Rectal smooth muscle tissue (tissue), 1 donor: Measurements from ENCODE around the gene OTUD6A.

Experiments
- H3K27ac ChIP-seq: one replicate; pipeline ENCODE4 v1.7.0; 2013; ENCODE audit warnings: low read depth, low read length, inconsistent platforms
- H3K27me3 ChIP-seq: one replicate; pipeline ENCODE4 v1.7.0; 2013; ENCODE audit warnings: low read length; ENCODE audit not compliant: control insufficient read depth, insufficient read depth
- H3K36me3 ChIP-seq: one replicate; pipeline ENCODE4 v1.7.0; 2013; ENCODE audit warnings: low read length; ENCODE audit not compliant: control insufficient read depth, insufficient read depth
- H3K4me1 ChIP-seq: one replicate; pipeline ENCODE4 v1.7.0; 2013; ENCODE audit warnings: low read length; ENCODE audit not compliant: control insufficient read depth, insufficient read depth
- H3K4me3 ChIP-seq: one replicate; pipeline ENCODE4 v1.7.0; 2013; ENCODE audit warnings: low read length
- H3K9ac ChIP-seq: one replicate; pipeline ENCODE4 v1.7.0; 2013; ENCODE audit warnings: low read length

The OTUD6A gene

DNA sequence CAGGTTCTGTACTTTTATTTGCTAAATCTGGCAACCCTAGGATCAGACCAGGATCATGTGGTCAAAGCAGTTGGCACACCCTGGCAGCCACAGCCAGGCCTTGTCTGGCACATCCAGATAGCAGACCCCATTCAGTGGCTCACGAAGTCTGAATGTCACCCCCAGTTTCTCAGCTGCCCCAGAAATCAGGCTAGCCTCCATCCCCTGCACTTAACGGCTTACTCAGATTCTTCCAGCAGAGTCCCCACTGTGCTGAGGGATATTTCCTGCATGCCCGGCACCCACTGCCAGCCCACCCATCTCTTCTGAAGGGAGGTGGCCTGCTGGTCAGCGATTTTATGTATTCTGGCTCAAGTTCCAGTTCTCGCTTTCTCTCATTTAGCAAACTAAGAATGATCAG lies 7.9 kb upstream of the OTUD6A start:
- Histone ChIP-seq H3K36me3 (no peaks in the 10 kb centered on the region), H3K27ac (no peak overlapping the region), H3K9ac (no peak overlapping the region), H3K27me3 (peaks cover 3% of the 10 kb centered on the region), H3K4me1 (no peaks in the 10 kb centered on the region), H3K4me3 (no peak overlapping the region)

DNA sequence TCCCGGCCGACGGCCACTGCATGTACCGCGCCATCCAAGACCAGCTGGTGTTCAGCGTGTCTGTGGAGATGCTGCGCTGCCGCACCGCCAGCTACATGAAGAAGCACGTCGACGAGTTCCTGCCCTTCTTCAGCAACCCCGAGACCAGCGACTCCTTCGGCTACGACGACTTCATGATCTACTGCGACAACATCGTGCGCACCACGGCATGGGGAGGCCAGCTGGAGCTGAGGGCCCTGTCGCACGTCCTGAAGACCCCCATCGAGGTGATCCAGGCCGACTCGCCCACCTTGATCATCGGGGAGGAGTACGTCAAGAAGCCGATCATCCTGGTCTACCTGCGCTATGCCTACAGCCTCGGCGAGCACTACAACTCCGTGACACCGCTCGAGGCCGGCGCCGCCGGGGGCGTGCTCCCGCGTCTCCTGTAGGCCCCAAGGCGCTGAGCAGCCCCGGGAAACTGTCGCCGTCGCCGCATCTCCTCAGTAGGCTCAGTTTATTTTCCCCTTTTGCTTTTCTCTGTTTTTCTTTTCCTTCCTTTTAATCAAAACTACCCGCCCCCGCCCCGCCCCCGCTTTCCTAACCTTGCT lies 799 bp downstream of the OTUD6A start:
- no peak overlapping the region for H3K4me3 ChIP-seq
- no peak overlapping the region for H3K9ac ChIP-seq
- no peak overlapping the region for H3K27ac ChIP-seq
- H3K27me3 ChIP-seq: peaks cover 6% of the 10 kb centered on the region
- H3K4me1 ChIP-seq: no peaks in the 10 kb centered on the region
- H3K36me3 ChIP-seq: no peaks in the 10 kb centered on the region

- Histone ChIP-seq H3K27me3 (peaks cover 6% of the 10 kb centered on the region), H3K36me3 (no peaks in the 10 kb centered on the region), H3K4me3 (no peak overlapping the region), H3K27ac (no peak overlapping the region), H3K4me1 (no peaks in the 10 kb centered on the region), H3K9ac (no peak overlapping the region)
Observed at GRCh38 chrX:70066646-70067045, 4.4 kb downstream of the OTUD6A start.

DNA sequence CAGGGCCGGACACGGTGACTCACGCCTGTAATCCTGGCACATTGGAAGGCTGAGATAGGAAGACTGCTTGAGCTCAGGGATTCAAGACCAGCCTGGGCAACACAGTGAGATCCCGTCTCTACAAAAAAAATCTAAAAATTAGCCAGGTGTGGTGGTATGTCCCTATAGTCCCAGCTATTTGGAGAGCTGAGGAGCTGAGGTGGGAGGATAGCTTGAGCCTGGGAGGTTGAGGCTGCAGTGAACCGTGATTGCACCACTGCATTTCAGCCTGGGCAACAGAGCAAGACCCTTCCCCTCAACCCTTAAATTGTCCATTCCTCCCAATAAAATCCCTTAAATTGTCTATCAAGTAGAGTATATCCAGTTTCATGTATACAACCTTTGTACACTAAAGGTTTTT lies 17.0 kb downstream of the OTUD6A start:
- Histone ChIP-seq H3K36me3 (no peaks in the 10 kb centered on the region), H3K4me1 (no peaks in the 10 kb centered on the region), H3K4me3 (no peak overlapping the region), H3K27ac (no peak overlapping the region), H3K9ac (no peak overlapping the region), H3K27me3 (no peaks in the 10 kb centered on the region)

DNA sequence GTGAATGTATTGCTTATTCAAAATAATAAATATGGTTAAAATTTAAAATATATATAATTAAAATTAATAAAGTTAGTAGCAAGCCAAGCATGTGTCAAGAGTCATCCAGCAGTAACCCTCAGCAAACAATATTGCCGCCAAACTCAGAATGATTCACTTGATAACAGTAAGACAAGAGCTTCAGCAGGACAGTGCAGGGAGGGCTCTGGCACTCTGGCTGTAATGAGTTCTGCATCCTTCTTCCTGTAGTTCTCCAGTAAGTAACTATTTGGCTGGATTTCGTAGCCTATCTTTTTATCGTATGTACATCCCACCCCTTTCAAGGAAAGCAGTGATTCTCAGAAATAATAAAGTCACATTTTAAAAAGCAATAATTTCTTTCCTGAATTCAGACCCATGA lies 17.6 kb downstream of the OTUD6A start:
- H3K9ac ChIP-seq: no peak overlapping the region
- no peaks in the 10 kb centered on the region for H3K36me3 ChIP-seq
- H3K27me3 ChIP-seq: no peaks in the 10 kb centered on the region
- no peaks in the 10 kb centered on the region for H3K4me1 ChIP-seq
- H3K27ac ChIP-seq: no peak overlapping the region
- H3K4me3 ChIP-seq: no peak overlapping the region

DNA sequence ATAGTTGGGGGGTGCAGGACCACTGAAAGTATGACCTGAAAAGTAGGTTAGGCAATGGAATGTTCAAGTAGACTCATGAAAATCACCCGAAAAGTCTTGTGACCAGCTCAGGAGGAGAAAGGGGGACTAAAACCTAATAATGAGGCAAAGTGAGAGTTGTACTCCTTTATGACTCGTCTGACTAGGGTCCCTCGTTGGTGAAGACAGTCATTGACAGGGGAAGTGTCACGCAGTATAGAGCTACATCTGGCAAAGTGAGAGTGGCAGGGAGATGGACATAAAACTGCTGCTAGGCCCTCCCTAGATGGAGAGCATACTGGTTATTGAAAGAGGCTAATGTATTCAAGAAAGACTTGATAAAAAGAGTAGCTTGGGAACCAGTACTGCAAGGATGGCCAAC lies 20.5 kb downstream of the OTUD6A start:
- Histone ChIP-seq H3K4me3 (no peak overlapping the region), H3K27me3 (no peaks in the 10 kb centered on the region), H3K4me1 (no peaks in the 10 kb centered on the region), H3K27ac (no peak overlapping the region), H3K9ac (no peak overlapping the region), H3K36me3 (no peaks in the 10 kb centered on the region)

DNA sequence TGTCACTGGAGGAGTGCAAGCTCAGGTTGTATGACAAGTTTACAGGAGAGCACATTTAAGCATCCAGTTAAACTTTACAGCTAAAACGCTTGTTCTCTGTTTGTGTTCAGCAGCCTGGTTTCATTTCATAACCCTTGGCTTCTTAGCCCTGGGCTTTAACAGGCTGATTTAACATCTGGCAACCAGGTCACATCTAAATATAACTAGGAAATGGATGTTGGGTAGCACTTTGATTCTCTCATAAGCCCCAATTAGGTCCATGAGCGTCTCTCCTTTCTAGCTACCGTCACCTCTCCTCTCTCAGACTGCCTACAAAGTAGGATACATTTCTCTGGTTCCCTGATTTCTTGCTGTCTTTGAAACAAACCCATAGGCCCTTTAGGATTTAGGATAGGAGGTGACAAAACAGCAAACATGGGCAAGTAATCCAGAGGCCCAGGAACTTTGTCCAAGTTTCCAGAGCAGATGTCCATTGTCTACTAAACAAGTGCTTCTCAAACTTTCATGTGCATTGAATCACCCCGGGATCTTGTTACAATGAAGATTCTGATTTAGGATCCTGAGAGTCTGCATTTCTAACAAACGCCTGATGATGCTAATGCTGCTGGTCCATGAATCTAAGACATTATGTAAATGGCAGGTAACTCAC lies 22.5 kb downstream of the OTUD6A start:
- Histone ChIP-seq H3K9ac (no peak overlapping the region), H3K27me3 (no peaks in the 10 kb centered on the region), H3K27ac (no peak overlapping the region)

DNA sequence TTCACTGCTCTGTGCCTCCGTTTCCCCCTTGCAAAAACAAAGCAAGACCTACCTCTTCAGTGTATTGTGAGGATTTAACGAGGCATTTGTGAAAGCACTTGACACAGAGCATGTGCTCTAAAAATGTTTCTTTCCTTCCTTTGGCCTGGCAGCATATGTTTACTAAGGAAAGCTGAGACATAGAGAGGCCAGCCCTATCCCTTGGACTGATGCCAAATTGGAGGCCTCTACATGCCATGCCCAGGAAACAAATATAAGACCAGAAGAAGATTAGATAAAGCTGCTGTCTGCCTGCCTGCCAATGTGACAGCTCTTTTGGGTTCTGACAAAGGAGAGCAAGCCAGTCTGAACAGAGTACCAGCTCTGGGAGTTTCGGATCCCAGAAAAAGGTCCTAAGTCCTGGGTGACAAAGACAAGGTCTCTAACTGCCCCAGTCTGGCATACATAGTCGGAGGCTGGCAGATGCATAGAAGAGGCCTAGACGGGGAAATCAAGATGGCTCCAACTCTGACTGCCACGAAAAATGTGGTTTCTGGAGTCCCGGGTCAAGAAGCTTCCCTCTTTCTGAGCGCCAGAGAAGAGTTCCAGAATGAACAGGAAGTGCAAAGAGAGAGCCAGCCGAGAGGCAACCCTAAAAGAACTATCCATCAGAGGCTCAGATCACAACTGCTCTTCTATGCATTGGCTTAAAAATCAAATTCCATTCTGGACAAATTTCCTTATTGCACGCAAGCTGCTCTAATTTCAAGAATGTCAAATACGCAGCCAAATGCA lies 25.8 kb downstream of the OTUD6A start:
- Histone ChIP-seq H3K27ac (no peak overlapping the region), H3K27me3 (peaks cover 3% of the 10 kb centered on the region), H3K4me1 (no peaks in the 10 kb centered on the region), H3K4me3 (no peak overlapping the region), H3K9ac (no peak overlapping the region), H3K36me3 (no peaks in the 10 kb centered on the region)

More for the DNA sequence above, 22.5 kb downstream of the OTUD6A start:
- Histone ChIP-seq H3K36me3 (no peaks in the 10 kb centered on the region), H3K4me1 (no peaks in the 10 kb centered on the region), H3K4me3 (no peak overlapping the region)

- Histone ChIP-seq H3K4me1 (no peaks in the 10 kb centered on the region), H3K27ac (no peak overlapping the region), H3K27me3 (peaks cover 3% of the 10 kb centered on the region), H3K4me3 (no peak overlapping the region), H3K36me3 (no peaks in the 10 kb centered on the region), H3K9ac (no peak overlapping the region)
Observed at GRCh38 chrX:70088751-70089150, 26.5 kb downstream of the OTUD6A start.

DNA sequence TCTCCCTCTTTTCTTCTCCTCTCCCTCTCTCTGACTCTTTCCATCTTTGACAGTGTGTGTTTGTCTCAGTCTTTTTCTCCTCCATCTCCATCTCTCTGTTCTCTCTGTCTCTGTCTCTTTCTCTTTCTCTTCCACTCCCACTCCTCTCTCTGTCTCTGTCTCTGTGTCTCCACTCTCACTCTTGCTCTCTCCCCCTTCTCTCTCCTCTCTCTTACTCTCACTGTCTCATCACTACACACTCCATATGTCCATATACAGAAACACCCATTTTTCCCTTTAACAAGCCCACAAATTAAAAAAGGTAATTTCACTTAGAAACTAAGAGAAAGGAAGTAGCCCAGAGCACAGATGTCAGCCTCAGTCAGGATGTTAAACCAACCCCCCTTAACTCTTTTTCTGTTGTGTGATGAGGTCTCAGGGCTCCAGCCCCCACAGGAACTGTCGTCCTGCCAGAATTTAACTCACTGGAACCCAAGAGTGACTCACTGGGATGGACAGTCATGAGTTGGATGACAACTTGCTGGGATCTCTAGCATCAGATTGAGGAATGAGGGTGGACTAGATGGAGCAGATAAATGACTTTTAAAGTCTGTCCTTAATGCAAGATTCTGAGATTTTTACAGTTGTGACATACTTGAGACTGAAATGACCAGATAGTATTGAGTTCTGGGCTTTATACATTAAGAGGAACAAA lies 27.5 kb downstream of the OTUD6A start:
- no peaks in the 10 kb centered on the region for H3K4me1 ChIP-seq
- peaks cover 3% of the 10 kb centered on the region for H3K27me3 ChIP-seq
- no peaks in the 10 kb centered on the region for H3K36me3 ChIP-seq
- no peak overlapping the region for H3K9ac ChIP-seq
- no peak overlapping the region for H3K4me3 ChIP-seq
- H3K27ac ChIP-seq: no peak overlapping the region

GRCh38 chrX:70092247-70092646 lies 30.0 kb downstream of the OTUD6A start:
- Histone ChIP-seq H3K27ac (no peak overlapping the region), H3K4me3 (no peak overlapping the region), H3K36me3 (no peaks in the 10 kb centered on the region), H3K4me1 (no peaks in the 10 kb centered on the region), H3K9ac (no peak overlapping the region), H3K27me3 (peaks cover 3% of the 10 kb centered on the region)

GRCh38 chrX:70096052-70096451 lies 33.8 kb downstream of the OTUD6A start:
- no peaks in the 10 kb centered on the region for H3K36me3 ChIP-seq
- no peak overlapping the region for H3K27ac ChIP-seq

More at GRCh38 chrX:70096052-70096451, 33.8 kb downstream of the OTUD6A start:
- Histone ChIP-seq H3K4me3 (no peak overlapping the region), H3K27me3 (peaks cover 3% of the 10 kb centered on the region), H3K9ac (no peak overlapping the region), H3K4me1 (no peaks in the 10 kb centered on the region)
